Measurements from ENCODE around the gene CPT1B.

- TF ChIP-seq RAD21 (IDR thresholded peaks at IDR 0.05; ENCODE audit: insufficient read depth, low read depth, low read length) (no peak), HCFC1 (IDR thresholded peaks at IDR 0.05; ENCODE audit: low read length) (no peak), EP300 (IDR thresholded peaks at IDR 0.05; ENCODE audit: borderline replicate concordance in 1 of 2, control insufficient read depth in 1 of 2, low read depth in 2 of 2, low read length in 2 of 2) (no peak), ELK1 (IDR thresholded peaks at IDR 0.05; ENCODE audit: low read depth, low read length) (no peak), ETV6 (conservative IDR thresholded peaks at IDR 0.05 in 1 of 2, IDR thresholded peaks at IDR 0.05 in 1 of 2; ENCODE audit: borderline replicate concordance in 1 of 2, low read depth in 1 of 2) (no peak), CTCF (IDR thresholded peaks at IDR 0.05 in 2 of 3, conservative IDR thresholded peaks at IDR 0.05 in 1 of 3; ENCODE audit: control insufficient read depth in 2 of 3, extremely low read depth in 1 of 3, insufficient read depth in 1 of 3, low read depth in 3 of 3, low read length in 3 of 3) (no peak), POLR2A (IDR thresholded peaks at IDR 0.05; ENCODE audit: low read depth, low read length) (no peak), SPI1 (IDR thresholded peaks at IDR 0.05; ENCODE audit: borderline replicate concordance, insufficient read depth, low read depth, low read length) (no peak), TARDBP (IDR thresholded peaks at IDR 0.05; ENCODE audit: borderline replicate concordance) (no peak)
- TF ChIP-seq, protein P1, sequence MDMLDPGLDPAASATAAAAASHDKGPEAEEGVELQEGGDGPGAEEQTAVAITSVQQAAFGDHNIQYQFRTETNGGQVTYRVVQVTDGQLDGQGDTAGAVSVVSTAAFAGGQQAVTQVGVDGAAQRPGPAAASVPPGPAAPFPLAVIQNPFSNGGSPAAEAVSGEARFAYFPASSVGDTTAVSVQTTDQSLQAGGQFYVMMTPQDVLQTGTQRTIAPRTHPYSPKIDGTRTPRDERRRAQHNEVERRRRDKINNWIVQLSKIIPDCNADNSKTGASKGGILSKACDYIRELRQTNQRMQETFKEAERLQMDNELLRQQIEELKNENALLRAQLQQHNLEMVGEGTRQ (IDR thresholded peaks at IDR 0.05; ENCODE audit: borderline replicate concordance, low read depth, low read length), result no peak
These were observed 3.1 kb upstream of the CPT1B start for GRCh38 chr22:50581031-50581949.
